GM19463 (cell line): ENCODE data around the gene MAGI2.

Source experiments
- ATAC-seq: cut with Tn5 transposase; IDR thresholded peaks from one replicate; pipeline ENCODE4 v1.9.1; 2021; ENCODE audit warnings: mild to moderate bottlenecking, moderate library complexity; ENCODE audit not compliant: unreplicated experiment

Gene MAGI2

GRCh38 chr7:78448911-78449310 lies 1004.6 kb downstream of the MAGI2 start:
- ATAC-seq = no peak

- no peak for ATAC-seq
Measured at GRCh38 chr7:78444267-78444666, 1009.2 kb downstream of the MAGI2 start.

- ATAC-seq = no peak
Measured at GRCh38 chr7:78443811-78444210, 1009.7 kb downstream of the MAGI2 start.

GRCh38 chr7:78441737-78442136 lies 1011.7 kb downstream of the MAGI2 start:
- ATAC-seq = no peak

GRCh38 chr7:78438433-78438832 lies 1015.0 kb downstream of the MAGI2 start:
- no peak for ATAC-seq

GRCh38 chr7:78437118-78437517 lies 1016.3 kb downstream of the MAGI2 start:
- no peak for ATAC-seq

- ATAC-seq = no peak
Measured at GRCh38 chr7:78435355-78435754, 1018.1 kb downstream of the MAGI2 start.

- no peak for ATAC-seq
Measured at GRCh38 chr7:78434281-78434680, 1019.2 kb downstream of the MAGI2 start.

GRCh38 chr7:78433421-78433820 lies 1020.0 kb downstream of the MAGI2 start:
- no peak for ATAC-seq

- no peak for ATAC-seq
Measured at GRCh38 chr7:78429878-78430277, 1023.6 kb downstream of the MAGI2 start.

GRCh38 chr7:78427209-78427608 lies 1026.3 kb downstream of the MAGI2 start:
- ATAC-seq = no peak

GRCh38 chr7:78420001-78420400 lies 1033.5 kb downstream of the MAGI2 start:
- no peak for ATAC-seq

GRCh38 chr7:78417180-78417853 lies 1036.2 kb downstream of the MAGI2 start:
- no peak for ATAC-seq

GRCh38 chr7:78413568-78413967 lies 1039.9 kb downstream of the MAGI2 start:
- ATAC-seq = no peak

- ATAC-seq = no peak
Measured at GRCh38 chr7:78412216-78412858, 1041.1 kb downstream of the MAGI2 start.

- ATAC-seq = no peak
Measured at GRCh38 chr7:78407031-78407430, 1046.4 kb downstream of the MAGI2 start.

GRCh38 chr7:78406531-78406930 lies 1046.9 kb downstream of the MAGI2 start:
- no peak for ATAC-seq

- ATAC-seq = no peak
Measured at GRCh38 chr7:78402096-78402495, 1051.4 kb downstream of the MAGI2 start.

- no peak for ATAC-seq
Measured at GRCh38 chr7:78400038-78400437, 1053.4 kb downstream of the MAGI2 start.

- ATAC-seq = no peak
Measured at GRCh38 chr7:78399033-78399769, 1054.3 kb downstream of the MAGI2 start.

GRCh38 chr7:78398576-78398975 lies 1054.9 kb downstream of the MAGI2 start:
- ATAC-seq = no peak

- ATAC-seq = no peak
Measured at GRCh38 chr7:78398081-78398480, 1055.4 kb downstream of the MAGI2 start.
